K562 (cell line): ENCODE data around the gene PRKCB. TPM values are rescaled to one million over a fixed set of nuclear protein-coding genes. Genes with fewer than 3 reads are reported as not detected.

Source experiments
- ETV6 ChIP-seq, 3 experiments: fragments of 150-350 bp in 1 of 3; sonication (generic) in 1 of 3; formaldehyde crosslinking in 1 of 3; IDR thresholded peaks; 2 replicates each; pipeline versions ENCODE4 v1.6.1 to v1.8.0; 2014 to 2022; ENCODE audit warnings: borderline replicate concordance in 2 of 3, low read depth in 2 of 3, antibody characterized with exemption in 1 of 3, low read length in 1 of 3, mild to moderate bottlenecking in 1 of 3, missing genetic modification reagents in 1 of 3
- FOSL1 ChIP-seq: fragments of 200-800 bp; sonication (Bioruptor generic); conservative IDR thresholded peaks from 2 replicates; pipeline ENCODE4 v1.6.1; 2016; ENCODE audit warnings: missing genetic modification characterization, missing compliant biosample characterization
- MAZ ChIP-seq, 2 experiments: fragments of 450-650 bp in 1 of 2; sonication (generic) in 1 of 2; formaldehyde crosslinking; IDR thresholded peaks in 1 of 2; conservative IDR thresholded peaks in 1 of 2; 2 replicates each; pipeline versions ENCODE4 v1.4.0 to v1.5.0; 2020; ENCODE audit warnings: mild to moderate bottlenecking in 1 of 2, missing genetic modification reagents in 1 of 2
- MGA ChIP-seq: fragments of 450-650 bp; IDR thresholded peaks from 2 replicates; pipeline ENCODE4 v1.6.1; 2016; ENCODE audit warnings: mild to moderate bottlenecking, moderate library complexity
- MITF ChIP-seq: IDR thresholded peaks from 2 replicates; pipeline ENCODE4 v1.6.1; 2014; ENCODE audit warnings: antibody characterized with exemption
- TEAD1 ChIP-seq, 2 experiments: fragments of 450-650 bp in 1 of 2; sonication (generic) in 1 of 2; formaldehyde crosslinking; IDR thresholded peaks; 2 replicates each; pipeline versions ENCODE4 v1.4.0 to v1.8.0; 2020 to 2022; ENCODE audit warnings: mild to moderate bottlenecking in 2 of 2, missing genetic modification reagents in 1 of 2
- USF2 ChIP-seq: sonication (generic); formaldehyde crosslinking; IDR thresholded peaks from 2 replicates; pipeline ENCODE4 v1.5.0; 2020; ENCODE audit warnings: missing genetic modification reagents
- ZKSCAN8 ChIP-seq: fragments of 200-800 bp; sonication (Bioruptor generic); IDR thresholded peaks from 2 replicates; pipeline ENCODE4 v1.6.1; 2016; ENCODE audit warnings: missing genetic modification characterization, missing compliant biosample characterization
- polyA plus RNA-seq, 8 experiments: library from polyadenylated mRNA; depleted of rRNA in 4 of 8; stranded (reverse) in 5 of 8; unstranded in 3 of 8; fragments of >200 nt; fragmentation: Nextera tagmentation in 2 of 8; fragmentation: Illumina TruSeq in 1 of 8; extraction: Ambion mirVana in 2 of 8; extraction: Trizol in 1 of 8; gene quantifications; 2 replicates each; pipeline versions ENCODE4 v1.2.1 to v1.2.3, GENCODE V29; 2011 to 2014; ENCODE audit warnings: inconsistent platforms in 1 of 8, missing spikeins in 1 of 8
- total RNA-seq, 7 experiments: library from RNA; depleted of rRNA in 6 of 7; stranded (reverse); fragments of >200 nt in 6 of 7; fragmentation: Illumina TruSeq in 2 of 7; extraction: Trizol in 2 of 7; gene quantifications; 2 replicates each; pipeline versions ENCODE4 v1.2.1 to v1.2.3, GENCODE V29; 2011 to 2021; ENCODE audit warnings: low replicate concordance in 1 of 7
- TF ChIP-seq, protein P1 (sequence below), 2 experiments: fragments of 450-650 bp in 1 of 2; sonication (generic) in 1 of 2; formaldehyde crosslinking in 1 of 2; IDR thresholded peaks in 1 of 2; conservative IDR thresholded peaks in 1 of 2; 2 replicates each; pipeline versions ENCODE4 v1.6.1 to v1.8.1; 2016 to 2023; ENCODE audit warnings: mild to moderate bottlenecking in 2 of 2, moderate library complexity in 2 of 2, inconsistent platforms in 1 of 2, missing genetic modification reagents in 1 of 2

The PRKCB gene
- total and polyA plus RNA-seq, 9 of the 15 experiments (the other 6 are each of a cell fraction or from before 2014, with no cell fraction given) = 49.9 to 276 (median 148) TPM

DNA sequence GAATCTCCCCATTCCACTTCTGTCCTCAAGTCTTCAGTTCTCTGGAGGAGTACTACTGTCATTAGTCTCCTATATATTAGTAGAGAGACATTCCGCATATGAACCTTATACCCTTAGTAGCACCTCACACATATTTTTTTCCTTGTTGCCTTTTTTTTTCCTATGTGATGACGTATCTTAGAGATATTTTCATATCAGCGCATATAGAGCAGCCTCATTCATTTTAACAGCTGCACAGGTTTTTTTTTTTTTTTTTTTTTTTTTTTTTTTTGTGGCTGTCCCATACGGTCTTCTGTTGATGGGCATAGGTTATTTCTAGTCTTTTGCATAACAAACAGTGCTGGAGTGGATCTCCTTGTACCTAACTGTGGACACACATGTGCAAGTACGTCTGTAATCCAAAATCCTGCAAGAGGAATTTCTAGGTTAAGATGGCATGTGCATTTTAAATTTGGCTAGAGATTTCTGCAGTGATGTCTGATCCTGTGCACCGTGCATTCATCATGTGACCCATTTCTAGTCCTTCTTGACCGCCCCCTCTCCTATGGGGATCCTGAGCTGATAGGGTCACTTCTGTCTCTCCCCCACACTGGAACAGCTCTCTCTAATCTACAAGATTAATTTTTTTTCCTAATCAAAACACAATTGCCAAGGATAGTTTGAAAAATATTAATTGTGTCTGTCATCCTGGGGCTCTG is 64.8 kb downstream of the PRKCB start (continued):
- TF ChIP-seq ZKSCAN8 (CRISPR knock-in tag) = peak; percentile 73
- 0 out of 4 replicates have a peak, but pooled peaks of 1 of the 2 experiments have one; percentile 0 for TF ChIP-seq TEAD1 (CRISPR knock-in tag; IDR thresholded peaks at IDR 0.05)
- 0 out of 4 replicates have a peak, but pooled peaks of 1 of the 2 experiments have one; percentile 12 for TF ChIP-seq MAZ (CRISPR knock-in tag; conservative IDR thresholded peaks at IDR 0.05 in 1 of 2, IDR thresholded peaks at IDR 0.05 in 1 of 2)
- TF ChIP-seq MITF = peak; percentile 51; the same call in 1 of the 2 replicates
- TF ChIP-seq MGA = 0 out of 2 replicates have a peak, but pooled peaks have one; percentile 13
- peak; percentile 6; the same call in 1 of the 2 replicates for TF ChIP-seq FOSL1
- peak; percentile 69 for TF ChIP-seq USF2 (CRISPR knock-in tag)
- TF ChIP-seq, protein P1, sequence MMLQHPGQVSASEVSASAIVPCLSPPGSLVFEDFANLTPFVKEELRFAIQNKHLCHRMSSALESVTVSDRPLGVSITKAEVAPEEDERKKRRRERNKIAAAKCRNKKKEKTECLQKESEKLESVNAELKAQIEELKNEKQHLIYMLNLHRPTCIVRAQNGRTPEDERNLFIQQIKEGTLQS (IDR thresholded peaks at IDR 0.05) = peak; percentile 13; the same call in 1 of the 2 replicates
- TF ChIP-seq, protein P1 (CRISPR knock-in tag; conservative IDR thresholded peaks at IDR 0.05) = no peak
- TF ChIP-seq ETV6 (IDR thresholded peaks at IDR 0.05; ENCODE audit: borderline replicate concordance in 1 of 2, low read depth in 2 of 2, low read length in 1 of 2) = no peak
- no peak for TF ChIP-seq ETV6 (CRISPR knock-in tag; IDR thresholded peaks at IDR 0.05; ENCODE audit: borderline replicate concordance)
